Gastrocnemius medialis (tissue), 4 donors: ENCODE measurements around the gene COBLL1. TPM values are rescaled to one million over a fixed set of nuclear protein-coding genes. Genes with fewer than 3 reads are reported as not detected.

Source experiments
- ATAC-seq, 2 donors: fragments of 150-250 bp; one replicate each; pipeline ENCODE4 v1.9.1; 2016
- DNase-seq, 2 donors: peaks; one replicate each; pipeline ENCODE4 v3.0.0-alpha.2; 2019
- H3K27ac ChIP-seq, 4 donors: fragments of 200-600 bp; sonication (generic); 1 replicate in 1 of 4; 2 replicates in 3 of 4; pipeline ENCODE4 v1.5.1; 2016 to 2018; ENCODE audit warnings: mild to moderate bottlenecking in 2 of 4, moderate library complexity in 1 of 4
- H3K27me3 ChIP-seq, 3 donors: fragments of 200-600 bp; sonication (generic) in 2 of 3; 1 replicate in 1 of 3; 2 replicates in 2 of 3; pipeline versions ENCODE4 v1.5.1 to v1.6.0; 2016 to 2019; ENCODE audit warnings: mild to moderate bottlenecking in 1 of 3, moderate library complexity in 1 of 3
- H3K36me3 ChIP-seq, 2 donors: fragments of 200-600 bp; sonication (generic) in 1 of 2; one replicate each; pipeline ENCODE4 v1.5.1; 2017 to 2018
- H3K4me1 ChIP-seq, 2 donors: fragments of 200-600 bp; sonication (generic) in 1 of 2; one replicate each; pipeline ENCODE4 v1.5.1; 2016 to 2017; ENCODE audit warnings: mild to moderate bottlenecking in 2 of 2
- H3K4me3 ChIP-seq, 4 donors: fragments of 200-600 bp; sonication (generic) in 3 of 4; 1 replicate in 1 of 4; 2 replicates in 3 of 4; pipeline ENCODE4 v1.5.1; 2016 to 2019; ENCODE audit warnings: mild to moderate bottlenecking in 2 of 4
- H3K9me3 ChIP-seq, 3 donors: fragments of 200-600 bp; sonication (generic) in 2 of 3; 1 replicate in 1 of 3; 2 replicates in 2 of 3; pipeline ENCODE4 v1.5.1; 2016 to 2019
- POLR2A ChIP-seq, 2 donors: fragments of 450-650 bp; IDR thresholded peaks; one replicate each; pipeline ENCODE4 v1.6.1; 2017; ENCODE audit warnings: antibody characterized with exemption in 2 of 2, mild to moderate bottlenecking in 2 of 2, moderate library complexity in 2 of 2
- in situ Hi-C, 4 donors: fragments of 200-750 bp; cut with MboI; loops; one replicate each; pipeline versions ENCODE4 v1.15.0 to v1.8.0; 2017; ENCODE audit warnings: low sequenced_read_pairs in 4 of 4
- intact Hi-C: fragments of 100-400 bp; cut with DNase I; formaldehyde crosslinking; loops from one replicate; pipeline ENCODE4 v1.15.1; 2023; ENCODE audit warnings: low total_unique reads
- total RNA-seq, 4 donors: library from RNA; depleted of rRNA; stranded (reverse); fragments of >200 nt; gene quantifications; one replicate each; pipeline versions ENCODE4 v1.1.0 to v1.2.3, GENCODE V29; 2016
- TF ChIP-seq, protein P1 (sequence below), 5 experiments: fragments of 450-650 bp in 3 of 5; fragments of 200-600 bp in 2 of 5; sonication (generic) in 2 of 5; IDR thresholded peaks in 4 of 5; conservative IDR thresholded peaks in 1 of 5; 1 replicate in 4 of 5; 2 replicates in 1 of 5; pipeline ENCODE4 v1.5.1; 2016 to 2019; ENCODE audit warnings: antibody characterized with exemption in 5 of 5, mild to moderate bottlenecking in 3 of 5, moderate library complexity in 3 of 5

The COBLL1 gene
- total RNA-seq, 4 donors from 2014 or later, result 1.9 to 9.6 (median 4.0) TPM

DNA sequence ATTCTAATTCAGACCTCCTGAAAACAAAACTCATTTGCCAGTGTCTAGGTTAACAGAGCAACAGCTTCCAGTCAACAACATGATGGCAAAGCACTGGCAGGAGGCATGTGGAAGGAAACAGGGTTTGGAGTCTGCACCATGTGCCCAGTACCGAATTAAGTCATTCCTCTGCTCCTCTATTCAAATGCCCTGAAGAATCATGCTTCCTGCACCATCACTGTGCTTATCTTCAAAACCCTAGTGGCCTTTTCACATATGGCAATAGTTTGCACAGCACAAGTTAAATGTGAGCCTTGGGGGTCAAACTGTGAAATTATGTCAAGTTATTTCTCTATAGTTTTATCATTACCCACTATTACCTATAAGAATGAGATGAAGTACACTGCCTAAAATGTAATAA, 145.0 kb downstream of the COBLL1 start:
- H3K27me3 ChIP-seq, result no peaks in the 10 kb centered on the region
- in situ Hi-C loops, result no loop called here
- ATAC-seq (no peak), DNase-seq (no peak)
- no peaks in the 10 kb centered on the region for H3K9me3 ChIP-seq
- H3K4me1 ChIP-seq, result no peaks in the 10 kb centered on the region
- H3K4me3 ChIP-seq, result no peak overlapping the region
- intact Hi-C loops, result no loop called here
- TF ChIP-seq POLR2A (IDR thresholded peaks at IDR 0.05), result no peak
- TF ChIP-seq, protein P1, sequence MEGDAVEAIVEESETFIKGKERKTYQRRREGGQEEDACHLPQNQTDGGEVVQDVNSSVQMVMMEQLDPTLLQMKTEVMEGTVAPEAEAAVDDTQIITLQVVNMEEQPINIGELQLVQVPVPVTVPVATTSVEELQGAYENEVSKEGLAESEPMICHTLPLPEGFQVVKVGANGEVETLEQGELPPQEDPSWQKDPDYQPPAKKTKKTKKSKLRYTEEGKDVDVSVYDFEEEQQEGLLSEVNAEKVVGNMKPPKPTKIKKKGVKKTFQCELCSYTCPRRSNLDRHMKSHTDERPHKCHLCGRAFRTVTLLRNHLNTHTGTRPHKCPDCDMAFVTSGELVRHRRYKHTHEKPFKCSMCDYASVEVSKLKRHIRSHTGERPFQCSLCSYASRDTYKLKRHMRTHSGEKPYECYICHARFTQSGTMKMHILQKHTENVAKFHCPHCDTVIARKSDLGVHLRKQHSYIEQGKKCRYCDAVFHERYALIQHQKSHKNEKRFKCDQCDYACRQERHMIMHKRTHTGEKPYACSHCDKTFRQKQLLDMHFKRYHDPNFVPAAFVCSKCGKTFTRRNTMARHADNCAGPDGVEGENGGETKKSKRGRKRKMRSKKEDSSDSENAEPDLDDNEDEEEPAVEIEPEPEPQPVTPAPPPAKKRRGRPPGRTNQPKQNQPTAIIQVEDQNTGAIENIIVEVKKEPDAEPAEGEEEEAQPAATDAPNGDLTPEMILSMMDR (IDR thresholded peaks at IDR 0.05 in 4 of 5, conservative IDR thresholded peaks at IDR 0.05 in 1 of 5), result no peak
- H3K36me3 ChIP-seq, result no peaks in the 10 kb centered on the region
- H3K27ac ChIP-seq, result no peak overlapping the region

DNA sequence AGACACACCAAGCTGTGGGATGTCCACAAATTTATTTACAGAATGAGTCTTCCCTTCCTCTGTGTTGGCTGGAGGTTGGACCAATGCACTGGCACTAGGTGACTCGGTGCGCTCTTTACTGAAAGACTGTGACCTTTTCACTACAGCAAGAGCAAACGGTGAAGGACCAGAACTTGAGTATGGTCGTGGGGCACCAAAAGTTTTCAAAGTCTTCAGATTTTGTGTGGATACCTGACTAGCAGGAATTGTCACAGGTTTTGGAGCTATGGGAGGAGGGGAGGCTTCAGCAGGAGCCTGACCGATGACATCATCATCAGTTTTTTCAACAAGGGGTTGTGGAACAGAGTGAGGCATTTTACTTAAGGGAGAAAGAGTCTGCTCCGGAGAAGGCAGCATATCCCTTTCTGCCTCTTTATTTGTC, 147.3 kb downstream of the COBLL1 start:
- intact Hi-C loops (no loop called here), in situ Hi-C loops (no loop called here)
- Histone ChIP-seq H3K9me3 (no peaks in the 10 kb centered on the region), H3K4me3 (no peak overlapping the region), H3K27me3 (no peaks in the 10 kb centered on the region), H3K36me3 (no peaks in the 10 kb centered on the region), H3K27ac (no peak overlapping the region), H3K4me1 (no peaks in the 10 kb centered on the region)
- DNase-seq, result no peak
- no peak for TF ChIP-seq POLR2A (IDR thresholded peaks at IDR 0.05)
- TF ChIP-seq, protein P1 (IDR thresholded peaks at IDR 0.05 in 4 of 5, conservative IDR thresholded peaks at IDR 0.05 in 1 of 5), result no peak
- ATAC-seq, result no peak

DNA sequence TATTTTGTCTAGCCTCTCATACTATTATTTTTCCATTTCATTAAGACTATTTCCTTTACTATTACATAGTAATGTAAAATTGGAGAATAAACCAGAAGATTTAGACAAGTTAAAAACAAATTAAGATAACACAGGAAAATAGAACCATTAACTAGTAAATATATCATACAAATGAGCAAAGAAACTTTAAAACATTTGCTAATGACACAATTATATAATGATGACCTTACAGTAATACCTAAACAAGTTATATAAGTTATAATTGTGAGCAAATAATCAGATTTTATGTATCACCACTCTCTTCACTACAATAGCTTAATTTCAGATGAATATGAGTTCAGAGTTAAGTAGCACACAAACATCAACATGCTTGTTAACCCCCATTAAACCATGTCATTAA, 147.8 kb downstream of the COBLL1 start:
- DNase-seq (no peak), ATAC-seq (no peak)
- no peak for TF ChIP-seq POLR2A (IDR thresholded peaks at IDR 0.05)
- TF ChIP-seq, protein P1 (IDR thresholded peaks at IDR 0.05 in 4 of 5, conservative IDR thresholded peaks at IDR 0.05 in 1 of 5), result no peak
- no peak overlapping the region for H3K27ac ChIP-seq
- H3K27me3 ChIP-seq, result no peaks in the 10 kb centered on the region
- H3K9me3 ChIP-seq, result no peaks in the 10 kb centered on the region
- no peak overlapping the region for H3K4me3 ChIP-seq
- H3K36me3 ChIP-seq, result no peaks in the 10 kb centered on the region
- H3K4me1 ChIP-seq, result no peaks in the 10 kb centered on the region
- in situ Hi-C loops (no loop called here), intact Hi-C loops (no loop called here)

DNA sequence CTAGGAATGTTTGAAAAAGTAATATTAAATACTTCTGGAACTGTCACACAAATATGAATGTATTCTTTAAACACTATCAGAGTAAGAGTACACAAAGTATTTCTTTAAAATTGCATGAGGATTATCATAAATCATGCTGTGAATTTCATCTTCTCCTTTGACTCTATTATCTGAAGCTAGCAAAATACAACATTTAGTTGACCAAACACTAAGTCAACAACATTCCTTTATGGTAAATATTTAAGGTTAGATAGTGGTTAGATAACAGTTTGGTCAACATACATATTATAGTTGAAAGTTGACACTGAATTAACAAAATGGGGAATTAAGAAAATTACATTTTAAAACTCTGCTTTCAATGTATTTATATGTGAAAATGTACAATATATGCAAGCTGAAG, 148.2 kb downstream of the COBLL1 start:
- H3K4me3 ChIP-seq, result no peak overlapping the region
- H3K27me3 ChIP-seq, result no peaks in the 10 kb centered on the region
- in situ Hi-C loops (no loop called here), intact Hi-C loops (no loop called here)
- TF ChIP-seq POLR2A (IDR thresholded peaks at IDR 0.05), result no peak
- TF ChIP-seq, protein P1 (IDR thresholded peaks at IDR 0.05 in 4 of 5, conservative IDR thresholded peaks at IDR 0.05 in 1 of 5), result no peak
- DNase-seq (no peak), ATAC-seq (no peak)
- H3K4me1 ChIP-seq, result no peaks in the 10 kb centered on the region
- H3K36me3 ChIP-seq, result no peaks in the 10 kb centered on the region
- no peaks in the 10 kb centered on the region for H3K9me3 ChIP-seq
- no peak overlapping the region for H3K27ac ChIP-seq

DNA sequence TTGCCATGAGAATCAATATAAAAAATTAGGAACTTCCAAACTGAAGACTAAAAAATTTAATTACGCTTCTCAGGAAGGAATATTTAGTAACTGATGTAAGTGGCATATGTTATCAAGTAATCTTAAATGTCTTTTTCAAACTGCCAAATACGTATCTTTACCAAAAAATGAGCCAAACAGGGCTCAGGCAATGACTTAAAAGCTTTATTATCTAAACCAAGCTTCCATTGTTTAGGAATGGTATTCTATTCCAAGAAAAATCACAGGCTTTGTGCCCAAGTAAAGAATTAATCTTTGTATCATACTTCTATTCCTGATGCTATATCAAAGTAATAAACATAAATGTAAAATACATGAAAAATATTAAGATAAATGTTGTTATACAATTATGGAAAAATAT, 148.7 kb downstream of the COBLL1 start:
- ATAC-seq (no peak), DNase-seq (no peak)
- TF ChIP-seq, protein P1 (IDR thresholded peaks at IDR 0.05 in 4 of 5, conservative IDR thresholded peaks at IDR 0.05 in 1 of 5), result no peak
- no peak for TF ChIP-seq POLR2A (IDR thresholded peaks at IDR 0.05)
- Histone ChIP-seq H3K9me3 (no peaks in the 10 kb centered on the region), H3K27ac (no peak overlapping the region), H3K4me3 (no peak overlapping the region), H3K27me3 (no peaks in the 10 kb centered on the region), H3K36me3 (no peaks in the 10 kb centered on the region), H3K4me1 (no peaks in the 10 kb centered on the region)
- in situ Hi-C loops, result no loop called here
- intact Hi-C loops, result no loop called here
